Liver (tissue), 9 donors: Measurements from ENCODE around the gene TFPI. TPM values are rescaled to one million over a fixed set of nuclear protein-coding genes. Genes with fewer than 3 reads are reported as not detected.

ENCODE experiments used
- DNase-seq: peaks from one replicate; pipeline ENCODE4 v3.0.0-alpha.2; 2017; ENCODE audit warnings: low spot score
- H3K27ac ChIP-seq, 2 donors: one replicate each; pipeline ENCODE4 v1.7.0; 2013; ENCODE audit warnings: inconsistent platforms in 2 of 2, low read length in 2 of 2, control low read depth in 1 of 2, low read depth in 1 of 2, mild to moderate bottlenecking in 1 of 2
- H3K27me3 ChIP-seq, 4 donors: one replicate each; pipeline versions ENCODE4 v1.6.1 to v1.7.0; 2013; ENCODE audit warnings: low read length in 3 of 4, inconsistent platforms in 1 of 4, mild to moderate bottlenecking in 1 of 4, moderate library complexity in 1 of 4; ENCODE audit not compliant: control insufficient read depth in 4 of 4, insufficient read depth in 4 of 4
- H3K36me3 ChIP-seq, 4 donors: one replicate each; pipeline versions ENCODE4 v1.6.1 to v1.7.0; 2013; ENCODE audit warnings: low read length in 3 of 4, mild to moderate bottlenecking in 3 of 4, low read depth in 1 of 4, moderate library complexity in 1 of 4; ENCODE audit not compliant: control insufficient read depth in 4 of 4, insufficient read depth in 3 of 4
- H3K4me1 ChIP-seq, 4 donors: one replicate each; pipeline versions ENCODE4 v1.6.1 to v1.7.0; 2013; ENCODE audit warnings: low read length in 3 of 4, mild to moderate bottlenecking in 3 of 4, moderate library complexity in 1 of 4; ENCODE audit not compliant: control insufficient read depth in 4 of 4, insufficient read depth in 4 of 4
- H3K4me3 ChIP-seq, 3 donors: one replicate each; pipeline versions ENCODE4 v1.6.1 to v1.7.0; 2013; ENCODE audit warnings: low read length in 3 of 3, control low read depth in 1 of 3, low read depth in 1 of 3, mild to moderate bottlenecking in 1 of 3
- H3K9ac ChIP-seq, 2 donors: one replicate each; pipeline ENCODE4 v1.7.0; 2013; ENCODE audit warnings: low read length in 2 of 2, mild to moderate bottlenecking in 2 of 2, moderate library complexity in 2 of 2, control low read depth in 1 of 2, low read depth in 1 of 2
- H3K9me3 ChIP-seq, 4 donors: one replicate each; pipeline versions ENCODE4 v1.6.1 to v1.7.0; 2013; ENCODE audit warnings: low read length in 3 of 4; ENCODE audit not compliant: control insufficient read depth in 4 of 4
- EGR1 ChIP-seq, 2 donors: IDR thresholded peaks; 2 replicates each; pipeline ENCODE4 v1.6.1; 2016 to 2018; ENCODE audit warnings: antibody characterized with exemption in 2 of 2, low read depth in 2 of 2
- FOXA1 ChIP-seq: IDR thresholded peaks from 2 replicates; pipeline ENCODE4 v1.6.1; 2016; ENCODE audit warnings: antibody characterized with exemption
- FOXA2 ChIP-seq: IDR thresholded peaks from 2 replicates; pipeline ENCODE4 v1.6.1; 2016; ENCODE audit warnings: antibody characterized with exemption
- GABPA ChIP-seq, 2 donors: IDR thresholded peaks in 1 of 2; conservative IDR thresholded peaks in 1 of 2; 2 replicates each; pipeline ENCODE4 v1.6.1; 2016; ENCODE audit warnings: antibody characterized with exemption in 2 of 2, mild to moderate bottlenecking in 1 of 2, moderate library complexity in 1 of 2
- HNF4A ChIP-seq, 2 donors: conservative IDR thresholded peaks; 2 replicates each; pipeline ENCODE4 v1.6.1; 2016; ENCODE audit warnings: antibody characterized with exemption in 2 of 2, mild to moderate bottlenecking in 2 of 2
- HNF4G ChIP-seq: IDR thresholded peaks from 2 replicates; pipeline ENCODE4 v1.6.1; 2016; ENCODE audit warnings: antibody characterized with exemption
- JUND ChIP-seq, 2 donors: IDR thresholded peaks; 2 replicates each; pipeline ENCODE4 v1.6.1; 2016; ENCODE audit warnings: antibody characterized with exemption in 2 of 2
- NR2F2 ChIP-seq: IDR thresholded peaks from 2 replicates; pipeline ENCODE4 v1.6.1; 2016; ENCODE audit warnings: antibody characterized with exemption
- RAD21 ChIP-seq, 2 donors: IDR thresholded peaks; 2 replicates each; pipeline ENCODE4 v1.6.1; 2016; ENCODE audit warnings: antibody characterized with exemption in 2 of 2, mild to moderate bottlenecking in 2 of 2
- RXRA ChIP-seq, 2 donors: IDR thresholded peaks; 2 replicates each; pipeline ENCODE4 v1.6.1; 2017 to 2018; ENCODE audit warnings: antibody characterized with exemption in 2 of 2, mild to moderate bottlenecking in 1 of 2
- SP1 ChIP-seq: IDR thresholded peaks from 2 replicates; pipeline ENCODE4 v1.6.1; 2018; ENCODE audit warnings: antibody characterized with exemption, mild to moderate bottlenecking
- TAF1 ChIP-seq: conservative IDR thresholded peaks from 2 replicates; pipeline ENCODE4 v1.6.1; 2016; ENCODE audit warnings: antibody characterized with exemption, mild to moderate bottlenecking
- YY1 ChIP-seq: IDR thresholded peaks from 2 replicates; pipeline ENCODE4 v1.6.1; 2016; ENCODE audit warnings: antibody characterized with exemption, mild to moderate bottlenecking
- WGBS: extraction: QIAGEN DNeasy Blood & Tissue Kit; methylation state at CpG from one replicate; pipeline ENCODE4 v1.1.7; 2013; 5-methylcytosine and 5-hydroxymethylcytosine counted together
- polyA plus RNA-seq, 2 donors: library from polyadenylated mRNA; stranded (reverse) in 1 of 2; unstranded in 1 of 2; fragments of 200-250 nt in 1 of 2; fragments of >200 nt in 1 of 2; fragmentation: Nextera tagmentation in 1 of 2; extraction: Ambion mirVana in 1 of 2; gene quantifications; one replicate each; pipeline versions ENCODE4 v1.2.1 to v1.2.3, GENCODE V29; 2013 to 2015
- total RNA-seq, 2 donors: library from RNA; depleted of rRNA; stranded (reverse); fragments of >200 nt; gene quantifications; one replicate each; pipeline ENCODE4 v1.2.3, GENCODE V29; 2014
- TF ChIP-seq, protein P1 (sequence below): fragments of 150-350 bp; IDR thresholded peaks from 2 replicates; pipeline ENCODE4 v1.5.1; 2017; ENCODE audit warnings: improper control_type of control experiment, low read depth, low read length; ENCODE audit not compliant: missing input control
- TF ChIP-seq, protein P2 (sequence below): IDR thresholded peaks from 2 replicates; pipeline ENCODE4 v1.6.1; 2016; ENCODE audit warnings: antibody characterized with exemption, mild to moderate bottlenecking
- TF ChIP-seq, protein P3 (sequence below): IDR thresholded peaks from 2 replicates; pipeline ENCODE4 v1.6.1; 2016; ENCODE audit warnings: antibody characterized with exemption
- TF ChIP-seq, protein P4 (sequence below): IDR thresholded peaks from 2 replicates; pipeline ENCODE4 v1.6.1; 2016; ENCODE audit warnings: antibody characterized with exemption
- TF ChIP-seq, protein P5 (sequence below): IDR thresholded peaks from 2 replicates; pipeline ENCODE4 v1.6.1; 2016; ENCODE audit warnings: antibody characterized with exemption
- donor health status: healthy.
- donor health status: healthy.
- donor health status: healthy.
- donor health status: healthy.
- donor health status: healthy.

The TFPI gene
- total and polyA plus RNA-seq, 4 donors, result 55.8 to 211 (median 130) TPM

DNA sequence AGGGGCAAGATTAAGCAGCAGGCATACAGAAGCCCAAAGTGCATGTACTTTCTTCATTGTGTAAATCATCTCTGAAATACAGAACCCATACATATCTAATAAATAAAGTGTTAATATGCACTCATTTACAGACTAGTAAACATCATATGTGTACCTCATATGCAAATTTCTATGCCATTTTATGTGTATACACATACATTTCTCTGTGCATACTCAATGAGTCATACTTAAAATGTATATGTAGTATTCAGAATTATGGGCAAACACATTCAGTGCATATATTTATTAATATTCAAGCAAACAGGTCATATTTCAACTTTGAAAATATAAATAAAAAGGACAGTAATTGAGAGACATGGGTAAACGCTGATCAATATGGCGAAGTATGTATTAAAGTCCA, 50.5 kb downstream of the TFPI start:
- H3K4me3 ChIP-seq, result no peak overlapping the region
- peaks cover 0 to 3% (median 0%) of the 10 kb centered on the region in 4 donors for H3K36me3 ChIP-seq
- H3K4me1 ChIP-seq, result peaks cover 0 to 12% (median 5%) of the 10 kb centered on the region in 4 donors
- peaks cover 0 to 2% (median 0%) of the 10 kb centered on the region in 4 donors for H3K9me3 ChIP-seq
- TF ChIP-seq HNF4G (no peak), JUND (IDR thresholded peaks at IDR 0.05) (no peak), GABPA (IDR thresholded peaks at IDR 0.05 in 1 of 2, conservative IDR thresholded peaks at IDR 0.05 in 1 of 2) (no peak), FOXA1 (no peak), NR2F2 (no peak), TAF1 (no peak), YY1 (no peak), RAD21 (IDR thresholded peaks at IDR 0.05) (no peak), SP1 (no peak), HNF4A (conservative IDR thresholded peaks at IDR 0.05) (no peak), RXRA (IDR thresholded peaks at IDR 0.05) (no peak), EGR1 (IDR thresholded peaks at IDR 0.05; ENCODE audit: low read depth in 2 of 2) (no peak), FOXA2 (no peak)
- TF ChIP-seq, protein P1, sequence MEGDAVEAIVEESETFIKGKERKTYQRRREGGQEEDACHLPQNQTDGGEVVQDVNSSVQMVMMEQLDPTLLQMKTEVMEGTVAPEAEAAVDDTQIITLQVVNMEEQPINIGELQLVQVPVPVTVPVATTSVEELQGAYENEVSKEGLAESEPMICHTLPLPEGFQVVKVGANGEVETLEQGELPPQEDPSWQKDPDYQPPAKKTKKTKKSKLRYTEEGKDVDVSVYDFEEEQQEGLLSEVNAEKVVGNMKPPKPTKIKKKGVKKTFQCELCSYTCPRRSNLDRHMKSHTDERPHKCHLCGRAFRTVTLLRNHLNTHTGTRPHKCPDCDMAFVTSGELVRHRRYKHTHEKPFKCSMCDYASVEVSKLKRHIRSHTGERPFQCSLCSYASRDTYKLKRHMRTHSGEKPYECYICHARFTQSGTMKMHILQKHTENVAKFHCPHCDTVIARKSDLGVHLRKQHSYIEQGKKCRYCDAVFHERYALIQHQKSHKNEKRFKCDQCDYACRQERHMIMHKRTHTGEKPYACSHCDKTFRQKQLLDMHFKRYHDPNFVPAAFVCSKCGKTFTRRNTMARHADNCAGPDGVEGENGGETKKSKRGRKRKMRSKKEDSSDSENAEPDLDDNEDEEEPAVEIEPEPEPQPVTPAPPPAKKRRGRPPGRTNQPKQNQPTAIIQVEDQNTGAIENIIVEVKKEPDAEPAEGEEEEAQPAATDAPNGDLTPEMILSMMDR, result no peak
- TF ChIP-seq, protein P2, sequence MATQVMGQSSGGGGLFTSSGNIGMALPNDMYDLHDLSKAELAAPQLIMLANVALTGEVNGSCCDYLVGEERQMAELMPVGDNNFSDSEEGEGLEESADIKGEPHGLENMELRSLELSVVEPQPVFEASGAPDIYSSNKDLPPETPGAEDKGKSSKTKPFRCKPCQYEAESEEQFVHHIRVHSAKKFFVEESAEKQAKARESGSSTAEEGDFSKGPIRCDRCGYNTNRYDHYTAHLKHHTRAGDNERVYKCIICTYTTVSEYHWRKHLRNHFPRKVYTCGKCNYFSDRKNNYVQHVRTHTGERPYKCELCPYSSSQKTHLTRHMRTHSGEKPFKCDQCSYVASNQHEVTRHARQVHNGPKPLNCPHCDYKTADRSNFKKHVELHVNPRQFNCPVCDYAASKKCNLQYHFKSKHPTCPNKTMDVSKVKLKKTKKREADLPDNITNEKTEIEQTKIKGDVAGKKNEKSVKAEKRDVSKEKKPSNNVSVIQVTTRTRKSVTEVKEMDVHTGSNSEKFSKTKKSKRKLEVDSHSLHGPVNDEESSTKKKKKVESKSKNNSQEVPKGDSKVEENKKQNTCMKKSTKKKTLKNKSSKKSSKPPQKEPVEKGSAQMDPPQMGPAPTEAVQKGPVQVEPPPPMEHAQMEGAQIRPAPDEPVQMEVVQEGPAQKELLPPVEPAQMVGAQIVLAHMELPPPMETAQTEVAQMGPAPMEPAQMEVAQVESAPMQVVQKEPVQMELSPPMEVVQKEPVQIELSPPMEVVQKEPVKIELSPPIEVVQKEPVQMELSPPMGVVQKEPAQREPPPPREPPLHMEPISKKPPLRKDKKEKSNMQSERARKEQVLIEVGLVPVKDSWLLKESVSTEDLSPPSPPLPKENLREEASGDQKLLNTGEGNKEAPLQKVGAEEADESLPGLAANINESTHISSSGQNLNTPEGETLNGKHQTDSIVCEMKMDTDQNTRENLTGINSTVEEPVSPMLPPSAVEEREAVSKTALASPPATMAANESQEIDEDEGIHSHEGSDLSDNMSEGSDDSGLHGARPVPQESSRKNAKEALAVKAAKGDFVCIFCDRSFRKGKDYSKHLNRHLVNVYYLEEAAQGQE, result no peak
- TF ChIP-seq, protein P3, sequence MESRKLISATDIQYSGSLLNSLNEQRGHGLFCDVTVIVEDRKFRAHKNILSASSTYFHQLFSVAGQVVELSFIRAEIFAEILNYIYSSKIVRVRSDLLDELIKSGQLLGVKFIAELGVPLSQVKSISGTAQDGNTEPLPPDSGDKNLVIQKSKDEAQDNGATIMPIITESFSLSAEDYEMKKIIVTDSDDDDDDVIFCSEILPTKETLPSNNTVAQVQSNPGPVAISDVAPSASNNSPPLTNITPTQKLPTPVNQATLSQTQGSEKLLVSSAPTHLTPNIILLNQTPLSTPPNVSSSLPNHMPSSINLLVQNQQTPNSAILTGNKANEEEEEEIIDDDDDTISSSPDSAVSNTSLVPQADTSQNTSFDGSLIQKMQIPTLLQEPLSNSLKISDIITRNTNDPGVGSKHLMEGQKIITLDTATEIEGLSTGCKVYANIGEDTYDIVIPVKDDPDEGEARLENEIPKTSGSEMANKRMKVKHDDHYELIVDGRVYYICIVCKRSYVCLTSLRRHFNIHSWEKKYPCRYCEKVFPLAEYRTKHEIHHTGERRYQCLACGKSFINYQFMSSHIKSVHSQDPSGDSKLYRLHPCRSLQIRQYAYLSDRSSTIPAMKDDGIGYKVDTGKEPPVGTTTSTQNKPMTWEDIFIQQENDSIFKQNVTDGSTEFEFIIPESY, result no peak
- TF ChIP-seq, protein P4, sequence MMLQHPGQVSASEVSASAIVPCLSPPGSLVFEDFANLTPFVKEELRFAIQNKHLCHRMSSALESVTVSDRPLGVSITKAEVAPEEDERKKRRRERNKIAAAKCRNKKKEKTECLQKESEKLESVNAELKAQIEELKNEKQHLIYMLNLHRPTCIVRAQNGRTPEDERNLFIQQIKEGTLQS, result no peak
- TF ChIP-seq, protein P5, sequence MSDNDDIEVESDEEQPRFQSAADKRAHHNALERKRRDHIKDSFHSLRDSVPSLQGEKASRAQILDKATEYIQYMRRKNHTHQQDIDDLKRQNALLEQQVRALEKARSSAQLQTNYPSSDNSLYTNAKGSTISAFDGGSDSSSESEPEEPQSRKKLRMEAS, result no peak
- H3K27ac ChIP-seq, result no peak overlapping the region
- no peaks in the 10 kb centered on the region for H3K27me3 ChIP-seq
- WGBS, result 72% methylated on average over 2 of the region's 2 CpGs
- H3K9ac ChIP-seq, result no peak overlapping the region
- no peak for DNase-seq
